NT2/D1 (cell line): ENCODE data around the gene MCTP1.

Experiments used
- DNase-seq: peaks from one replicate; pipeline ENCODE4 v3.0.0-alpha.2; 2011; ENCODE audit warnings: low read depth, low spot score
- H3K27me3 ChIP-seq: 2 replicates; pipeline ENCODE4 v1.6.0; 2011; ENCODE audit warnings: mild to moderate bottlenecking; ENCODE audit not compliant: insufficient read length, insufficient read depth
- H3K36me3 ChIP-seq: 2 replicates; pipeline ENCODE4 v1.6.1; 2011; ENCODE audit warnings: mild to moderate bottlenecking, low read length, mixed read lengths; ENCODE audit not compliant: insufficient read depth, insufficient read length
- H3K4me1 ChIP-seq: 2 replicates; pipeline ENCODE4 v1.5.1; 2011; ENCODE audit not compliant: insufficient read depth, insufficient read length
- H3K4me3 ChIP-seq: 2 replicates; pipeline ENCODE4 v1.5.1; 2011; ENCODE audit warnings: low read depth; ENCODE audit not compliant: insufficient read length
- H3K9ac ChIP-seq: 2 replicates; pipeline ENCODE4 v1.6.0; 2011; ENCODE audit warnings: low read depth; ENCODE audit not compliant: insufficient read length
- H3K9me3 ChIP-seq: 2 replicates; pipeline ENCODE4 v1.5.1; 2011; ENCODE audit warnings: mild to moderate bottlenecking, low read length; ENCODE audit not compliant: insufficient read depth
- SUZ12 ChIP-seq: IDR thresholded peaks from 2 replicates; pipeline ENCODE4 v1.6.1; 2011; ENCODE audit not compliant: insufficient read length, insufficient read depth; ENCODE audit errors: extremely low read depth
- YY1 ChIP-seq: IDR thresholded peaks from 2 replicates; pipeline ENCODE4 v1.6.1; 2011; ENCODE audit not compliant: insufficient read length, insufficient read depth
- ZNF274 ChIP-seq: IDR thresholded peaks from 2 replicates; pipeline ENCODE4 v1.6.1; 2011; ENCODE audit warnings: mild to moderate bottlenecking, low read depth, low read length

Gene MCTP1

GRCh38 chr5:95178046-95178651 is 106.7 kb downstream of the MCTP1 start:
- no peaks in the 10 kb centered on the region for H3K36me3 ChIP-seq
- DNase-seq, result peak; percentile 81
- H3K27me3 ChIP-seq, result no peaks in the 10 kb centered on the region
- no peak overlapping the region for H3K9ac ChIP-seq
- H3K9me3 ChIP-seq, result no peaks in the 10 kb centered on the region
- H3K4me3 ChIP-seq, result no peak overlapping the region
- H3K4me1 ChIP-seq, result no peaks in the 10 kb centered on the region
- TF ChIP-seq ZNF274, result no peak
- no peak for TF ChIP-seq YY1
- TF ChIP-seq SUZ12, result no peak

- DNase-seq, result no peak
- no peak overlapping the region for H3K4me3 ChIP-seq
- H3K4me1 ChIP-seq, result no peaks in the 10 kb centered on the region
- no peaks in the 10 kb centered on the region for H3K9me3 ChIP-seq
- no peaks in the 10 kb centered on the region for H3K27me3 ChIP-seq
- TF ChIP-seq SUZ12 (no peak), ZNF274 (no peak), YY1 (no peak)
- no peak overlapping the region for H3K9ac ChIP-seq
- no peaks in the 10 kb centered on the region for H3K36me3 ChIP-seq
Observed at GRCh38 chr5:95177456-95177855, 107.4 kb downstream of the MCTP1 start.

- no peak for TF ChIP-seq SUZ12
- Histone ChIP-seq H3K4me1 (no peaks in the 10 kb centered on the region), H3K4me3 (no peak overlapping the region), H3K9ac (no peak overlapping the region), H3K36me3 (no peaks in the 10 kb centered on the region), H3K27me3 (no peaks in the 10 kb centered on the region), H3K9me3 (no peaks in the 10 kb centered on the region)
- no peak for DNase-seq
Observed at GRCh38 chr5:95175106-95175505, 109.8 kb downstream of the MCTP1 start.

DNA sequence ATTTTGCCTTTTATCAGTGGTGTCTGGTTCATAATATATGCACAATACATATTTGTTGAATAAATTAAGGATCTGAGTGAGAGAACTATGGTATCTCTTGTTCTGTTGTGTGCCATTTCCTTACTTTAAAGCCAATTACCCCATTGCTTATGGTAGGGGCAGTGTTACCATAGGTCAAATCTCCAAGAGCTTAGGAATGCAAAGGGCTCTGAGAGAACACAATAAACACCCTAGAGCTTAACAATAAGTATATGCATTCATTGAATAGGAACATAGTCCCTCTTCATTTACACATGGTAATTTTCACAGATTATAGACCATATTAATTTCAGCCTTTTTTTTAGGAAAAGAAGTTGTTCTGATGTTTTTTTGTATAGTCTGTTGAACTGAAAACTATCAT is 112.2 kb downstream of the MCTP1 start:
- H3K36me3 ChIP-seq, result no peaks in the 10 kb centered on the region
- no peaks in the 10 kb centered on the region for H3K4me1 ChIP-seq
- no peak for DNase-seq
- no peaks in the 10 kb centered on the region for H3K9me3 ChIP-seq
- no peaks in the 10 kb centered on the region for H3K27me3 ChIP-seq
- no peak overlapping the region for H3K4me3 ChIP-seq
- no peak overlapping the region for H3K9ac ChIP-seq
- TF ChIP-seq YY1 (no peak), ZNF274 (no peak), SUZ12 (no peak)

- no peak for DNase-seq
- no peak overlapping the region for H3K9ac ChIP-seq
Observed at GRCh38 chr5:95164861-95165260, 120.0 kb downstream of the MCTP1 start.

GRCh38 chr5:95163079-95163478 is 121.8 kb downstream of the MCTP1 start:
- no peak for DNase-seq
- no peak overlapping the region for H3K4me3 ChIP-seq

More at GRCh38 chr5:95164861-95165260, 120.0 kb downstream of the MCTP1 start:
- Histone ChIP-seq H3K27me3 (no peaks in the 10 kb centered on the region), H3K9me3 (no peaks in the 10 kb centered on the region), H3K4me3 (no peak overlapping the region), H3K4me1 (no peaks in the 10 kb centered on the region), H3K36me3 (no peaks in the 10 kb centered on the region)
- TF ChIP-seq ZNF274 (no peak), SUZ12 (no peak), YY1 (no peak)

GRCh38 chr5:95162231-95162992 is 122.5 kb downstream of the MCTP1 start:
- H3K27me3 ChIP-seq, result no peaks in the 10 kb centered on the region
- H3K4me3 ChIP-seq, result no peak overlapping the region
- no peak for TF ChIP-seq ZNF274
- TF ChIP-seq SUZ12, result no peak
- TF ChIP-seq YY1, result no peak
- DNase-seq, result no peak
- no peaks in the 10 kb centered on the region for H3K9me3 ChIP-seq
- H3K4me1 ChIP-seq, result no peaks in the 10 kb centered on the region
- no peaks in the 10 kb centered on the region for H3K36me3 ChIP-seq
- H3K9ac ChIP-seq, result no peak overlapping the region

More at GRCh38 chr5:95163079-95163478, 121.8 kb downstream of the MCTP1 start:
- H3K9ac ChIP-seq, result no peak overlapping the region
- no peaks in the 10 kb centered on the region for H3K36me3 ChIP-seq
- H3K27me3 ChIP-seq, result no peaks in the 10 kb centered on the region
- no peaks in the 10 kb centered on the region for H3K4me1 ChIP-seq
- TF ChIP-seq SUZ12 (no peak), YY1 (no peak), ZNF274 (no peak)
- no peaks in the 10 kb centered on the region for H3K9me3 ChIP-seq

- H3K27me3 ChIP-seq, result no peaks in the 10 kb centered on the region
- no peaks in the 10 kb centered on the region for H3K9me3 ChIP-seq
- TF ChIP-seq SUZ12, result no peak
- TF ChIP-seq YY1, result no peak
- no peak for TF ChIP-seq ZNF274
- no peak for DNase-seq
- H3K9ac ChIP-seq, result no peak overlapping the region
- H3K4me3 ChIP-seq, result no peak overlapping the region
- no peaks in the 10 kb centered on the region for H3K4me1 ChIP-seq
- H3K36me3 ChIP-seq, result no peaks in the 10 kb centered on the region
Observed at GRCh38 chr5:95159603-95160002, 125.3 kb downstream of the MCTP1 start.
